K562 (cell line): Measurements from ENCODE around the gene TBXA2R. TPM values are rescaled to one million over a fixed set of nuclear protein-coding genes. Genes with fewer than 3 reads are reported as not detected.
A peak's percentile ranks its signal among the peaks of the same experiment; 100 is the strongest.

Experiments used
- ATAC-seq: fragments of 200-7000 bp; cut with Tn5 transposase; 3 replicates; pipeline ENCODE4 v1.9.1; 2020; ENCODE audit warnings: moderate library complexity
- BruUV-seq: library from RNA; stranded (reverse); fragments of 400-500 nt; replicated peaks from 2 replicates; lab custom pipeline; 2021; lab: Mats Ljungman, UMichigan
- CTCF ChIA-PET: fragments of 300-600 bp; formaldehyde crosslinking; extraction: SDS; loops from one replicate; lab custom pipeline; 2021; ENCODE audit warnings: low intra/inter-chr PET ratio; lab: Yijun Ruan, JAX
- POLR2A ChIA-PET: fragments of 300-600, 350-650 bp; sonication (Branson Sonifier 250); formaldehyde crosslinking; extraction: SDS; loops from one replicate; lab custom pipeline; 2021; ENCODE audit warnings: antibody characterized with exemption, inconsistent platforms; lab: Yijun Ruan, JAX
- DNase-seq, 4 experiments: peaks; one replicate each; pipeline versions ENCODE4 v3.0.0 to v3.0.0-alpha.2; 2011 to 2018; ENCODE audit warnings: low spot score in 3 of 4, mixed read lengths in 3 of 4; ENCODE audit errors: extremely low read depth in 1 of 4
- FAIRE-seq: peaks from 2 replicates; lab custom pipeline; 2011; peaks lifted over from hg19 to GRCh38; lab: Jason Lieb, UNC
- H2AFZ ChIP-seq: 2 replicates; pipeline ENCODE4 v1.6.0; 2011; ENCODE audit warnings: low read depth, low read length, control low read depth, inconsistent platforms
- H3K27ac ChIP-seq: fragments of 200-600 bp; 3 replicates; pipeline ENCODE4 v1.8.0; 2011; ENCODE audit warnings: low read depth, mild to moderate bottlenecking, control low read depth, inconsistent platforms, low read length, moderate library complexity, mixed read lengths; ENCODE audit errors: extremely low read depth
- H3K27me3 ChIP-seq, 2 experiments: fragments of 300-600 bp in 1 of 2; 2 replicates in 1 of 2; 3 replicates in 1 of 2; pipeline versions ENCODE4 v1.6.0 to v1.8.0; 2011; ENCODE audit warnings: inconsistent platforms in 2 of 2, low read length in 2 of 2, mild to moderate bottlenecking in 1 of 2, mixed read lengths in 1 of 2, moderate library complexity in 1 of 2; ENCODE audit not compliant: control insufficient read depth in 2 of 2, insufficient read depth in 2 of 2
- H3K36me3 ChIP-seq: fragments of 300-600 bp; 3 replicates; pipeline ENCODE4 v1.8.0; 2011; ENCODE audit warnings: mild to moderate bottlenecking, low read length, inconsistent platforms; ENCODE audit not compliant: control insufficient read depth, insufficient read depth
- H3K4me1 ChIP-seq, 2 experiments: fragments of 200-600 bp in 1 of 2; replicated peaks in 1 of 2; 2 replicates in 1 of 2; 3 replicates in 1 of 2; pipeline versions ENCODE4 v1.5.1 to v1.8.0; 2011; ENCODE audit warnings: inconsistent platforms in 2 of 2, low read length in 2 of 2, mild to moderate bottlenecking in 1 of 2, mixed read lengths in 1 of 2, moderate library complexity in 1 of 2; ENCODE audit not compliant: control insufficient read depth in 2 of 2, insufficient read depth in 2 of 2
- H3K4me2 ChIP-seq: 2 replicates; pipeline ENCODE4 v1.6.1; 2011; ENCODE audit warnings: low read length, control low read depth, inconsistent platforms, mixed read lengths; ENCODE audit not compliant: insufficient read depth
- H3K4me3 ChIP-seq: fragments of 200-600 bp; sonication (generic), shearing (Covaris generic); 2 replicates; pipeline ENCODE4 v1.5.1; 2016; ENCODE audit warnings: control low read depth, inconsistent platforms
- H3K79me2 ChIP-seq: fragments of 200-600 bp; 3 replicates; pipeline ENCODE4 v1.8.0; 2011; ENCODE audit warnings: low read length, inconsistent platforms; ENCODE audit not compliant: control insufficient read depth, insufficient read depth
- H3K9ac ChIP-seq, 2 experiments: 2 replicates each; pipeline versions ENCODE4 v1.6.0 to v1.6.1; 2011; ENCODE audit warnings: low read depth in 2 of 2, low read length in 2 of 2, control low read depth in 1 of 2, inconsistent platforms in 1 of 2, mild to moderate bottlenecking in 1 of 2, mixed read lengths in 1 of 2; ENCODE audit not compliant: insufficient read depth in 1 of 2
- H3K9me1 ChIP-seq: one replicate; pipeline ENCODE4 v1.6.0; 2011; ENCODE audit warnings: inconsistent platforms, mild to moderate bottlenecking, low read length, moderate library complexity; ENCODE audit not compliant: control insufficient read depth, insufficient read depth
- H3K9me3 ChIP-seq: replicated peaks from 2 replicates; pipeline ENCODE4 v1.5.1; 2011; ENCODE audit warnings: low read depth, low read length, inconsistent platforms; ENCODE audit not compliant: control insufficient read depth, insufficient read depth
- H4K20me1 ChIP-seq: replicated peaks from 2 replicates; pipeline ENCODE4 v1.6.1; 2011; ENCODE audit warnings: low read length, inconsistent platforms, mixed read lengths; ENCODE audit not compliant: control insufficient read depth, insufficient read depth
- MNT ChIP-seq, 2 experiments: fragments of 450-650 bp; conservative IDR thresholded peaks; 2 replicates each; pipeline ENCODE4 v1.6.1; 2017; ENCODE audit warnings: mild to moderate bottlenecking in 2 of 2, moderate library complexity in 2 of 2
- NR2F6 ChIP-seq: fragments of 450-650 bp; formaldehyde crosslinking; IDR thresholded peaks from 2 replicates; pipeline ENCODE4 v1.4.0; 2020; ENCODE audit warnings: mild to moderate bottlenecking
- RERE ChIP-seq: sonication (generic); formaldehyde crosslinking; IDR thresholded peaks from 2 replicates; pipeline ENCODE4 v1.8.0; 2023; ENCODE audit warnings: missing genetic modification reagents, mild to moderate bottlenecking, borderline replicate concordance
- SETDB1 ChIP-seq: IDR thresholded peaks from one replicate; pipeline ENCODE4 v1.6.1; 2012; ENCODE audit warnings: low read length, control low read depth, inconsistent platforms
- ZBTB33 ChIP-seq: sonication (generic); formaldehyde crosslinking; IDR thresholded peaks from 2 replicates; pipeline ENCODE4 v1.8.1; 2023; ENCODE audit warnings: mild to moderate bottlenecking, missing genetic modification reagents
- WGBS: fragments of 100-300 bp; shearing (Covaris generic); methylation state at CpG from one replicate; pipeline ENCODE4 v1.1.6; 2016; ENCODE audit warnings: low coverage, mixed read lengths; ENCODE audit not compliant: insufficient coverage; ENCODE audit errors: missing lambda C conversion rate; 5-methylcytosine and 5-hydroxymethylcytosine counted together
- in situ Hi-C: fragments of 300-500 bp; cut with MboI; formaldehyde crosslinking; loops from 4 replicates; pipeline ENCODE4 v1.15.0; 2018; ENCODE audit warnings: inconsistent platforms, mixed read lengths
- intact Hi-C: fragments of 100-400 bp; cut with micrococcal nuclease; formaldehyde crosslinking; loops from 2 replicates; pipeline ENCODE4 v1.14.2; 2022
- polyA plus RNA-seq, 8 experiments: library from polyadenylated mRNA; depleted of rRNA in 4 of 8; stranded (reverse) in 5 of 8; unstranded in 3 of 8; fragments of >200 nt; fragmentation: Nextera tagmentation in 2 of 8; fragmentation: Illumina TruSeq in 1 of 8; extraction: Ambion mirVana in 2 of 8; extraction: Trizol in 1 of 8; gene quantifications; 2 replicates each; pipeline versions ENCODE4 v1.2.1 to v1.2.3, GENCODE V29; 2011 to 2014; ENCODE audit warnings: inconsistent platforms in 1 of 8, missing spikeins in 1 of 8
- total RNA-seq, 7 experiments: library from RNA; depleted of rRNA in 6 of 7; stranded (reverse); fragments of >200 nt in 6 of 7; fragmentation: Illumina TruSeq in 2 of 7; extraction: Trizol in 2 of 7; gene quantifications; 2 replicates each; pipeline versions ENCODE4 v1.2.1 to v1.2.3, GENCODE V29; 2011 to 2021; ENCODE audit warnings: low replicate concordance in 1 of 7

Gene TBXA2R
- total and polyA plus RNA-seq, 9 of the 15 experiments (the other 6 are each of a cell fraction or from before 2014, with no cell fraction given) = 1.5 to 24.0 (median 2.8) TPM

- ATAC-seq = no peak
- POLR2A ChIA-PET = interaction anchor here (0.6 to 2.4 kb wide), 3 partner anchors 8 to 122 kb away, joined by 3 to 9 read pairs (median 3); partner anchors contain the start of gene MFSD12
- CTCF ChIA-PET = no interaction called here
Measured at GRCh38 chr19:3548606-3549005, 58.1 kb downstream of the TBXA2R start.

More at GRCh38 chr19:3548606-3549005, 58.1 kb downstream of the TBXA2R start:
- Histone ChIP-seq H4K20me1 (peaks cover 5% of the 10 kb centered on the region; the same call in 1 of the 2 replicates), H3K9ac (no peak overlapping the region), H3K9me1 (no peaks in the 10 kb centered on the region), H3K4me1 (peaks cover 0 to 67% of the 10 kb centered on the region in 2 experiments; a peak in 3 of 5 replicates), H3K4me3 (no peak overlapping the region), H3K36me3 (peaks cover 70% of the 10 kb centered on the region; the same call in 2 of the 3 replicates), H3K27me3 (no peaks in the 10 kb centered on the region), H3K79me2 (peaks cover 8% of the 10 kb centered on the region), H3K4me2 (no peak overlapping the region), H2AFZ (no peak overlapping the region), H3K27ac (no peak overlapping the region), H3K9me3 (no peaks in the 10 kb centered on the region)
- no peak for DNase-seq
- intact Hi-C loops (loop anchor here (10.0 kb wide), 1 partner anchor 56 kb away; the partner anchor contains the start of gene TBXA2R), in situ Hi-C loops (no loop called here)
- BruUV-seq = no TSS peak
- TF ChIP-seq RERE (CRISPR knock-in tag) (no peak), ZBTB33 (CRISPR knock-in tag) (peak; percentile 19; the same call in 1 of the 2 replicates), NR2F6 (CRISPR knock-in tag) (no peak), SETDB1 (no peak), MNT (conservative IDR thresholded peaks at IDR 0.05) (no peak)
- WGBS = 89% methylated on average over 14 of the region's 14 CpGs
- FAIRE-seq = no peak
